SJSA1 (cell line): ENCODE measurements around the gene CDKN1B. TPM values are rescaled to one million over a fixed set of nuclear protein-coding genes. Genes with fewer than 3 reads are reported as not detected.

ENCODE experiments used
- DNase-seq, 2 experiments: peaks; one replicate each; pipeline ENCODE4 v3.0.0-alpha.2; 2015 to 2020; ENCODE audit warnings: low spot score in 2 of 2, low read depth in 1 of 2
- H3K27ac ChIP-seq: fragments of 250-450 bp; sonication (Bioruptor Pico); 2 replicates; pipeline ENCODE4 v1.5.1; 2020; ENCODE audit warnings: mild to moderate bottlenecking, moderate library complexity
- H3K27me3 ChIP-seq: fragments of 250-450 bp; sonication (Bioruptor Pico); replicated peaks from 2 replicates; pipeline ENCODE4 v1.5.1; 2020; ENCODE audit warnings: mild to moderate bottlenecking, moderate library complexity
- H3K36me3 ChIP-seq: fragments of 250-450 bp; sonication (Bioruptor Pico); 2 replicates; pipeline ENCODE4 v1.5.1; 2020; ENCODE audit warnings: mild to moderate bottlenecking
- H3K4me1 ChIP-seq: fragments of 250-450 bp; sonication (Bioruptor Pico); replicated peaks from 2 replicates; pipeline ENCODE4 v1.6.1; 2021; ENCODE audit warnings: mild to moderate bottlenecking
- H3K4me3 ChIP-seq: fragments of 250-450 bp; sonication (Bioruptor Pico); 2 replicates; pipeline ENCODE4 v1.5.1; 2020; ENCODE audit warnings: mild to moderate bottlenecking
- H3K9me3 ChIP-seq: fragments of 250-450 bp; sonication (Bioruptor Pico); replicated peaks from 2 replicates; pipeline ENCODE4 v1.5.1; 2020; ENCODE audit warnings: mild to moderate bottlenecking
- total RNA-seq: library from RNA; depleted of rRNA; stranded (reverse); fragments of >200 nt; shearing (Covaris generic); gene quantifications from 2 replicates; pipeline ENCODE4 v1.2.3, GENCODE V29; 2014

CDKN1B gene
- total RNA-seq, 1 experiment from 2014 or later: 44.8 TPM

DNA sequence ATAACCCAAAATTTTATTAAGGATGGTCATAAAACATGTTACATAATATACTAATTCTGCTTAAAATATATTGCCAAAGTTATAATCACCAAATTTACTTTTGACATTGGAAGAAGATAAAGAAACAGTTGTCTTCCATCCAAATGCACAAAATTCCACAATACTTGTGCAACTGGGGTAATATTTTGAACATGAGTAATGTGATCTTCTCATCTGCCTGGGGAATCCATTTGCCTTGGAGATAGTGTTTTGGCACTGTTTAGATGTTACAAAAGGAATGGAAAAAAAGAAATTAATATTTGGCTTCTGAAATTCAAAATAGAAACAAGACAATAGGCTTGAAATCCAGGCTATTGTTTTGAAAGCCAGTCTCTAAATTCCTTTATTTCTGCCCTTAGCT lies 30.2 kb upstream of the CDKN1B start:
- H3K9me3 ChIP-seq: no peaks in the 10 kb centered on the region
- peaks cover 11% of the 10 kb centered on the region for H3K4me1 ChIP-seq
- H3K4me3 ChIP-seq: no peak overlapping the region
- H3K36me3 ChIP-seq: no peaks in the 10 kb centered on the region
- no peak for DNase-seq
- H3K27ac ChIP-seq: no peak overlapping the region
- H3K27me3 ChIP-seq: no peaks in the 10 kb centered on the region

DNA sequence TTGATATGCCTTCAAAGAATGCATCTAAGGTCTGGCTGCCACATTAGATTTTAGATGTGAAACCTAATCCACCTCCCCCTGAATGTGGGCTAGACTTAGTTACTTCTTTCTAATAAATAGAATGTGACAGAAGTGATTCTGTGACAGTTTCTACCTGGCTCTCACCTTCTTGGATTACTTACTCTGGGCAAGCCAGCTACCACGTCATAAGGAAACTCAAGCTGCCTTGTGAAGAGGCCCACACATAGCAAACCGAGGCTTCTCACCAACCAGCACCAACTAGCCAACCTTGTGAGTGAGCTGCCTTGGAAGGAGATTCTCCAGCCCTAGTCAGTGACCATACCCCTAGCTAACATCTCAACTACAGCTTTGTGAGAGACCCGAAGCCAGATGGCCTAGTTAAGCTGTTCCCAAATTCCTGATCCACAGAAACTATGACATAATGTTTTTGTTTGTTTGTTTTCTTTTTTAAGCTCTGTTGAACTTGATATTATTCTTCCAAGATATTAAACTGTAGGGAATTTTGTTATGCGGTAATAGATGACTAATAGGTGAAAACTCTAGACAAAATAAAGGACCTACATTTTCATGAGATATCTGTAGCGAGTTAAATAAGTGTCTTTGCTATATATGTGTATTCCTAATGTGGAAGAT lies 27.4 kb upstream of the CDKN1B start:
- Histone ChIP-seq H3K27me3 (no peaks in the 10 kb centered on the region), H3K9me3 (no peaks in the 10 kb centered on the region), H3K36me3 (no peaks in the 10 kb centered on the region), H3K27ac (peak overlapping the region; percentile 2; the same call in 1 of the 2 replicates), H3K4me1 (peaks cover 11% of the 10 kb centered on the region), H3K4me3 (no peak overlapping the region)
- peak in 1 of 2 experiments; percentile 42 for DNase-seq

DNA sequence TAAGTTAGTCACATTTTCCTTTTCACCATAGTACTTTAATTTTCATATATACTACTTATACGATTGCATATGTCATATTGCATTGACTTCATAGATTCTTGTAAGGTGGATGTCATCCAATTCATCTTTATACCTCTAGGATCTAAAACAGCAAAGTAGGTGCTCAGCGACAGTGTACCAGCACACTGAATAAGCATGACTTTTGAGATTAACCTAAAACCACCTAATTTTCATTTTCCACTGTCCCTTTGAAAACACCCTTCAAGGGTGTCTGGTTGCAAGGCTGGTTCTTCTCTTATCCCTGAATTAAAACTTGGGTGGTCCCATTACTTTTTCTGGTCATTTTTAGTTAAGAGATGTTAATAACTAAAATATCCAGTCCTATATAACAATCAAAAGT lies 25.6 kb upstream of the CDKN1B start:
- Histone ChIP-seq H3K4me3 (no peak overlapping the region), H3K27me3 (no peaks in the 10 kb centered on the region), H3K9me3 (no peaks in the 10 kb centered on the region), H3K27ac (no peak overlapping the region), H3K4me1 (peaks cover 17% of the 10 kb centered on the region), H3K36me3 (no peaks in the 10 kb centered on the region)
- no peak for DNase-seq

DNA sequence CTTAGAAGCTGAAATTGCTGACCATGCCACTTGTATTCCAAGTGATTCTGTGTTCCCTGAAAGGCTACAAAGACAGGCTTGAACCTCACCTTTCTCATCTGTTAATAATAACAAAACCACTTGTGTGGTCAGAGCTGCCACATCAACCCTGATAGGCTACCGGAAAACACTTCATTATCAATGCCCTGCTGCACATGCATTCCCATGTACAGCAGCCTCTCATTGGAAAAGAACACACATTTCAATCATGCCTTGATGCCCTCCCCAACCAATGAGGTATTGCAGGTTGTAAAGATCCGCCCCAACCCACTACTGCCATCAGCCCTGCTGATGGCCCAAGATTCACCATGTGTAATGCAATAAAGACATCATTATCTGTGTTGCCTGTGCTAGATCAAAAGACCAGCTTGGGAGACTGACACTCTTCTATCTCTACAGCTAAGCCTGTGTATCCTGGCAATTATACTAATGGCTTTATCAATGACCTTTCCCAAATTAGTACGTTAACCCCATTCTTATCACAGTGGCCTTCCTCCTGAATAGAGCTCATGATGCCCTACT lies 24.0 kb upstream of the CDKN1B start:
- no peaks in the 10 kb centered on the region for H3K27me3 ChIP-seq
- H3K36me3 ChIP-seq: no peaks in the 10 kb centered on the region
- no peaks in the 10 kb centered on the region for H3K9me3 ChIP-seq
- peaks cover 17% of the 10 kb centered on the region for H3K4me1 ChIP-seq
- H3K27ac ChIP-seq: no peak overlapping the region
- no peak for DNase-seq
- H3K4me3 ChIP-seq: no peak overlapping the region

DNA sequence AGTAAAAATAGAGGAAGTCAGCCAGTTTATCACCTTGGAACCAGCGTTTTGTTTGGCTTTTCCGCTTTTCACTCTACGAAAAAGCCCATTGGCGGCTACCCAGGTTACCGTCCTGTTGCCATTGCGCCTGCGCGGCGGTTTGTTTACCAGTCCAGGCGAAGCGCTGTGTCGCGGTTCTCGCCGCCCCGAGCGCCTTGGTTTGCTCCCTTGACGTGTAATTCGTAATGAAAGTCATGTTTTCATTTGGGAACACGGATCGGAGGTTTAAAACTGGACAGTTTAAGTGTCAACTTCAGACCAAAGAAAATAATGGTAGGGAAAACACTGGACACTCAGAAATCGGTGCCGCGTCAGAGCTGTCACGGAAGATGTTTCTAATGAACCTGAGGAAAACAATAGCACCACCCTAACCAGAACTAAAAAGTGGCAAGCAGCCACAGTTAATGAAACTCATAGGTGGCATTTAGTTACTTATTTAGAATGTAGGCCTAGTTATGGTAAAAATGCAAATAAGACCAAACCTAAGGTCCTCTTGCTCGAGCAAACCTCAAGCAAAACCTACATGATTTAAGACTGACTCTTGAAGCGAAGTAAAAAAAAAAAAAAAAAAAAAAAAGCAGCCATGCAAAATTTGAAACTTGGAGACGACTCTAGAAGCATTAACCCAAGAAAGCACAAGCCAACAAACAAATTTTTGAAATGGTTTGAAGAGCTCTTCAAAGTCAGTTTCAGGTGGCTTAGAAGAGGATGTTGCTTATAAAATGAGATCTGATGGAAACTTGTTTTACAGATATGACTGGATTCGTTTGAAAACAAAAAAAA lies 20.4 kb upstream of the CDKN1B start:
- peak; percentile 87 to 90 for DNase-seq
- Histone ChIP-seq H3K4me1 (peaks cover 5% of the 10 kb centered on the region), H3K27me3 (no peaks in the 10 kb centered on the region), H3K9me3 (no peaks in the 10 kb centered on the region), H3K27ac (peak overlapping the region; percentile 98), H3K36me3 (no peaks in the 10 kb centered on the region), H3K4me3 (peak overlapping the region; percentile 50)

DNA sequence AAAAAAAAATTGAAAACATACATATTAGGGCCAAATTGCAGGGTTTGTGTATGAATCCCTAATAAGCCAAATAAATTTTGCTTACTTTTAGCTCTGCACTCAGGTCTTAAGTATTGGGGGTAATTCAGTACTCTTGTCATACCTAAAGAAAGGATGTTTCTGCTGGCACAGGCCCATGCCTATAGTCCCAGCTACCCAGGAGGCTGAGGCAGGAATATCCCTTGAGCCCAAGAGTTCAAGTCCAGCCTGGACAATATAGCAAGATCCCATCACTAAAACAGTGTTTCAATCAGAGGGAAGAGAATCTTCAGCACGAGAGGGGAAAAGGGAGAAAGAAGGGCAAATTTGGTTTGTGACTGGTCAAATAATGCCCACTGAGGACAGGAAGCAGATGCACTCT lies 17.8 kb upstream of the CDKN1B start:
- H3K9me3 ChIP-seq: no peaks in the 10 kb centered on the region
- H3K27me3 ChIP-seq: no peaks in the 10 kb centered on the region
- peaks cover 9% of the 10 kb centered on the region for H3K4me1 ChIP-seq
- no peak overlapping the region for H3K4me3 ChIP-seq
- DNase-seq: no peak
- H3K27ac ChIP-seq: no peak overlapping the region
- H3K36me3 ChIP-seq: no peaks in the 10 kb centered on the region

DNA sequence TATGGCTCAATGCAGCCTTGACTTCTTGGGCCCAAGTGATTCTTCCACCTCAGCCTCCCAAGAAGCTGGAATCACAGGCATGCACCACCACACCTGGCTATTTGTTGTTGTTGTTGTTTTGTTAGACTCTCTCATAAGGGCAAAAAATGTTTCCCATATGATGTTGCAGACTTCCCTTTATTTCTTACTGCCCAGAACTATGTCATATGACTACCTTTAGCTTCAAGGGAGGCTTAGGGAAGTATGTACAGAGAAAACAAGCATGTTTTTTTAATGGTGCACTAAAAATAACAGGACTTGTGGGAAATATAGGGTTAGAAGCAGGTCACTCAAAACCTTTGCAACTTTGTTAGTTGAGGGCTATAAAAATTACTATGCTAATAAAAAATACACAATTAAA lies 16.9 kb upstream of the CDKN1B start:
- H3K4me3 ChIP-seq: no peak overlapping the region
- peaks cover 10% of the 10 kb centered on the region for H3K4me1 ChIP-seq
- no peak for DNase-seq
- H3K9me3 ChIP-seq: no peaks in the 10 kb centered on the region
- H3K27ac ChIP-seq: no peak overlapping the region
- H3K27me3 ChIP-seq: no peaks in the 10 kb centered on the region
- H3K36me3 ChIP-seq: no peaks in the 10 kb centered on the region

DNA sequence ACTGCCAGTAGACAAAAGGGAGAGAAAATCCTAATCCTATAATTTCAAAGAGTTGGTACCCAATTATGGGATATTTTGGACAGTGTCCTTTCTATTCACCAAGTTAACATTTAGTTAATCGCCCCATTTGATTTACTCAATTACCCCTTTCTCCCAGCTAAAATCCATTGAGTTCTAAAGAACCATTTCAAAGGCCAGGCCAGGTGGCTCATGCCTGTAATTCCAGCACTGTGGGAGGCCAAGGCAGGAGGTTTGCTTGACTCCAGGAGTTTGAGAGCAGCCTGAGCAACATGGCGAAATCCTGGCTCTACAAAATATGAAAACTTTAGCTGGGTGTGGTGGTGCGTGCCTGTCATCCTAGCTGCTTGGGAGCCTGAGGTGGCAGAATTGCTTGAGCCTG lies 15.7 kb upstream of the CDKN1B start:
- Histone ChIP-seq H3K9me3 (no peaks in the 10 kb centered on the region), H3K27me3 (no peaks in the 10 kb centered on the region), H3K27ac (no peak overlapping the region), H3K4me3 (no peak overlapping the region), H3K4me1 (peaks cover 5% of the 10 kb centered on the region), H3K36me3 (no peaks in the 10 kb centered on the region)
- DNase-seq: no peak

DNA sequence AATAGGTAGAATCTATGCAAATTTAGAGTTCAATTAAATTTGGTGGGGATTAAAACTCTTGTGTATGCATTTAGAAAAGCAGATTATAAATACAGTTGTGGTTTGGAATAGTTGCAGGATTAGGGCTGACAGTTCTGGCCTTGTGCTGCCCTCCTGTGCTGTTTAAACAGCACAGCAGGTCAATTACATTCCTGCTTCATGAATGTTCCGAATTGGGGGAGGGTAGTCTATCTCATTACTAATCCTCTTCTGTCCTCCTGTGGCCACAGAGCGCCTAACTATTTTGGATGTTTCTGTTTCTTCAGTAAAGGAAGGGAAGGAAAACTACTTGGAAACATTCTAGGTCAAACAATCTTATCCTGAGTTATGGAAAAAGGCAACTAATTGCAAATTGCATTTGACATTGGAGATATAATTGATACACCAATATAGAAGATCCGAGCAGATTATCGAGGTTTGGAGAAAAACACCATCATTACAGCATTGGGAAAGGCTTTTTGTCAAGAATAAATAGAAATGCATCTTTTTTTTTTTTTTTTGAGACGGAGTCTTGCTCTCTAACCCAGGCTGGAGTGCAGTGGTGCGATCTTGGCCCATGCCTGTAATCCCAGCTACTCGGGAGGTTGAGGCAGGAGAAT lies 12.5 kb upstream of the CDKN1B start:
- H3K4me1 ChIP-seq: peaks cover 12% of the 10 kb centered on the region
- no peaks in the 10 kb centered on the region for H3K9me3 ChIP-seq
- peak; percentile 77 to 80 for DNase-seq
- H3K36me3 ChIP-seq: no peaks in the 10 kb centered on the region
- no peak overlapping the region for H3K4me3 ChIP-seq
- H3K27me3 ChIP-seq: no peaks in the 10 kb centered on the region
- H3K27ac ChIP-seq: no peak overlapping the region

DNA sequence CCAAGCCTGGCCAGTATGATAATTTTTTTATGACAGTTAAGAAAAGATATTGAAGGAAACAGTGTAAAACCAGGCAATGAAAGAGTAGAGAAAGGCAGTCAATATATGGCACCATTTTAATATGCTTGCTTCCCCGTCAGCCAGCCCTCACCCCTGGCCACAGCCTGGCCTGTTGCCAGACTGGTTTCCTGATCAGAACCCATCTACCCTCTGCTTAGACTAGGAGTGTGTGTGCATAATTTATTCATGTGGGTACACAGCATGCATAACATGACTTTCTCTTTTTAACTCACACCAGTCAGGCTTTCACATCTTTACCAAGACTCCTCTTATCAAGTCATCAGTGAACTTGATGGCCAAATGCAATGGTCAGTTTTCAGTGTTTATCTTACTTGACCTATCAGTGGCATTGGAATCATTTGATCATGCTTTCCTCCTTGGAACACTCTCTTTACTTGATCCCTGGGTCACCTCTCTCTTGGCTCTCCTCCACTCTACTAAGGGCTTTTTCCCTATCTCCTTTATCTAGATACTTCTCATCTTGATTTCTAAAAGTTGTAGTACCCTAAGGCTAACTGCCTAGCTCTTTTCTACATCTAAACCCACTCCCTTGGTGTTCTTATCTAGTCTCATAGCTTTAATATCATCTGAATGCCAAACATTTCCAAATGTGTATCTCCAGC lies 11.2 kb upstream of the CDKN1B start:
- H3K4me3 ChIP-seq: no peak overlapping the region
- H3K36me3 ChIP-seq: no peaks in the 10 kb centered on the region
- H3K4me1 ChIP-seq: peaks cover 12% of the 10 kb centered on the region
- no peak overlapping the region for H3K27ac ChIP-seq
- H3K9me3 ChIP-seq: no peaks in the 10 kb centered on the region
- H3K27me3 ChIP-seq: no peaks in the 10 kb centered on the region
- DNase-seq: no peak

DNA sequence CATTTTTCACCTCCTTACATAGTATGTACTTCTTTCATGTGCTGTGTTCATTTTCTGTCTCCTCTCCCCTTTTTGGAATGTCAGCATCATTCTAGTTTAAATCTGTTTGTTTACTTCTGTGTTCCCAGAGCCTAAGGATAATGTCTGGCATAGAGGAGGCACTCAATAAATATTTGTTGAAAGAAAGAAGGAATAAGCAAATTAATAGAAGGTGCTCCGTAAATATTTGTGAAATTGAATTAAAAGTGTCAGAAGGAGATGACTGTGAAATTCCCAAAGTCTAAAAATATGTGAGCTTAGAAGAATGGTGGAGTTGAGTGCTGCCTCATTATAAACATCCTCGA lies 3.3 kb upstream of the CDKN1B start:
- peak in 1 of 2 experiments; percentile 64 for DNase-seq
- peaks cover 34% of the 10 kb centered on the region for H3K4me1 ChIP-seq
- H3K4me3 ChIP-seq: peak overlapping the region; percentile 28
- H3K9me3 ChIP-seq: no peaks in the 10 kb centered on the region
- no peaks in the 10 kb centered on the region for H3K27me3 ChIP-seq
- no peak overlapping the region for H3K27ac ChIP-seq
- H3K36me3 ChIP-seq: peaks cover 17% of the 10 kb centered on the region

DNA sequence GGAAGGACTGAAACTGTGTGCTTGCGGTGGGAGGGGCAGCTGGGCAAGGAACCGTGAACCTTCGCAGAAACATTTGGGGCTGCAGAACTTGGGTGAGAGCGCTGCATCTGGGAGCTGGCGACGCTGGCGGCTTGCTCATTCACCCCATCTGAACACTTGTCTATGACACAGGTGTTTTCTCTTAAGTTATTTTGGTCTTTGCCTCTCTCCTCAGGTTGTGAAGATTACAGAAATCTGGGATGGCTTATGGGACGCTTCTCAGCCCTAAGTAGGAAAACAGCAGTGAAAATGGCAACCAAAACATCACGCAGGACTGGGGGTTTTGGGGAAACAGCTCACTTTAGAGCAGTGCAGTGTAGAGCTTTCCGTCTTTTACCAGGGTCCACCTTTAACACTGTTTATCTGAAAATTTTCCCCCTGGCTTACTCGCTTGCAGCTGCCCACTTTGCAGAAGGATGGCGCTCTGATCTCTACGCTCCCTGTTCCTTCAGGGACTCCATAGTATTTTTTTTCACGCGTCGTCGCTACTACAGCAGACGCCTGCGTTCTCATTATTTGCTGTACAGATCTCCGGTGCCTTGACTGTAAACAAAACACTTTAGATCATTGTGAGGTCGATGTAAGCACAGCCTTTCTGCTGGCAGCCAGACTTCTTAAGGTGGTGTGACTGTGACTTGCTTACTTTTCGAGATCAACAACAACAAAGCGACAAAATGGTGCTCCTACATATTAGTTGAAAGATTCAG lies 2.7 kb upstream of the CDKN1B start:
- Histone ChIP-seq H3K9me3 (no peaks in the 10 kb centered on the region), H3K4me3 (peak overlapping the region; percentile 28), H3K4me1 (peaks cover 34% of the 10 kb centered on the region), H3K27me3 (no peaks in the 10 kb centered on the region), H3K36me3 (peaks cover 22% of the 10 kb centered on the region), H3K27ac (no peak overlapping the region; the same call in 1 of the 2 replicates)
- DNase-seq: peak in 1 of 2 experiments; percentile 46

DNA sequence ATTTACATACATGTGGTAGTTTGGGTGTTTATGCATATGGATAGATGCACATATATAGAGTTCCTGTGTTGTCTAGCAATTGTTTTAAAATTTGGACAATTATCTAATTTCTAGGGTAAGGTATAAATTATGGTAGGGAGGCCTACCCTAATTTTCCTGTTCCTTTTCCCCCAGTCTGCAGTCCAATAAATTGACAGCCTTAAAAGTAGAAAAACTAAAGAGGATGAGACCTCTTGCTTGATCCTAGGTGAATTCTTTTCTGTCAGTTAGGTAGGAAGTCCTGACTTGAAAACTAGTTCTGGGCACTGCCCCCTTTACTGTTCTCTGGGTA lies 2.1 kb upstream of the CDKN1B start:
- peak overlapping the region; percentile 98; the same call in 1 of the 2 replicates for H3K27ac ChIP-seq
- H3K27me3 ChIP-seq: no peaks in the 10 kb centered on the region
- H3K36me3 ChIP-seq: peaks cover 29% of the 10 kb centered on the region
- no peak for DNase-seq
- H3K4me1 ChIP-seq: peaks cover 37% of the 10 kb centered on the region
- H3K9me3 ChIP-seq: no peaks in the 10 kb centered on the region
- H3K4me3 ChIP-seq: no peak overlapping the region
